ENCODE data around the gene SEC14L5.
A peak's percentile ranks its signal among the peaks of the same experiment; 100 is the strongest.

SEC14L5 gene

DNA sequence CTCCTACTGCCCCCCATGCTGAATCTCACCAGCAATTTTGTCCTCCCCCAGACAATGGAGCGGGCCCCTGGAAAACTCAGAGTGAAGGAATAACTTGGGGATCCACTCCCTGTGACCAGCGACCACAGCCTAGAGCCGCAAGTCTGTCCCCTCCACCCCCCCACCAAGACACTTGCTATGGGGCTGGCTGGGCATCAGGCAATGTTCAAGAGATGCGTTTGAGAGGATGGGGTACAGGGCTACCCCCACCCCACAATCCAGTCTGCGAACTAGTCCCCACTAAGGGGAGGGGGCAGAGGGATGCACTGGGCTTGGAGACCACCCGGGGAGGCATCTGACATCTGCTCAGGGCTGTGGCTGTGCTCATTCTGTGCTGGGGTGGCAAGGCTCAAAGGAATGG lies 23.5 kb upstream of the SEC14L5 start:
- Histone ChIP-seq H3K9ac (ENCODE audit: low read length) (no peak overlapping the region), H3K18ac (ENCODE audit: low read length) (no peak overlapping the region), H3K9me3 (ENCODE audit: insufficient read depth, low read depth, low read length) (peaks cover 3% of the 10 kb centered on the region), H2AK5ac (ENCODE audit: low read length) (no peak overlapping the region), H3K79me1 (ENCODE audit: low read length) (peaks cover 5% of the 10 kb centered on the region), H3K27ac (ENCODE audit: low read depth, low read length) (no peak overlapping the region), H3K4ac (ENCODE audit: low read depth, low read length) (no peak overlapping the region), H4K12ac (ENCODE audit: low read depth, low read length) (no peak overlapping the region), H3K4me3 (ENCODE audit: low read depth, low read length) (no peak overlapping the region), H4K91ac (ENCODE audit: low read depth, low read length) (no peak overlapping the region), H3K27me3 (ENCODE audit: insufficient read depth, low read length) (no peaks in the 10 kb centered on the region), H2BK5ac (ENCODE audit: low read depth, low read length, poor library complexity) (no peak overlapping the region), H2BK12ac (ENCODE audit: low read length) (no peak overlapping the region), H3K23ac (ENCODE audit: low read length) (no peak overlapping the region), H2AFZ (ENCODE audit: insufficient read depth, low read length, poor library complexity) (no peak overlapping the region), H3K4me1 (ENCODE audit: control insufficient read depth in 1 of 2, insufficient read depth in 2 of 2, low read length in 2 of 2) (peaks cover 2 to 10% of the 10 kb centered on the region in 2 experiments), H3K4me2 (ENCODE audit: low read length) (no peak overlapping the region), H4K8ac (ENCODE audit: low read depth, low read length) (no peak overlapping the region), H2BK120ac (ENCODE audit: insufficient read depth, low read length, poor library complexity) (no peak overlapping the region), H3K79me2 (ENCODE audit: control insufficient read depth, insufficient read depth, low read length, poor library complexity) (no peaks in the 10 kb centered on the region), H3K36me3 (ENCODE audit: control insufficient read depth in 1 of 2, insufficient read depth in 2 of 2, low read length in 2 of 2) (no peaks in the 10 kb centered on the region), H3K14ac (ENCODE audit: low read length) (no peak overlapping the region)
- DNase-seq, result no peak
- no CpG with 5 or more reads among the region's 6 CpGs for WGBS (ENCODE audit: extremely low coverage, insufficient coverage, insufficient read length)

DNA sequence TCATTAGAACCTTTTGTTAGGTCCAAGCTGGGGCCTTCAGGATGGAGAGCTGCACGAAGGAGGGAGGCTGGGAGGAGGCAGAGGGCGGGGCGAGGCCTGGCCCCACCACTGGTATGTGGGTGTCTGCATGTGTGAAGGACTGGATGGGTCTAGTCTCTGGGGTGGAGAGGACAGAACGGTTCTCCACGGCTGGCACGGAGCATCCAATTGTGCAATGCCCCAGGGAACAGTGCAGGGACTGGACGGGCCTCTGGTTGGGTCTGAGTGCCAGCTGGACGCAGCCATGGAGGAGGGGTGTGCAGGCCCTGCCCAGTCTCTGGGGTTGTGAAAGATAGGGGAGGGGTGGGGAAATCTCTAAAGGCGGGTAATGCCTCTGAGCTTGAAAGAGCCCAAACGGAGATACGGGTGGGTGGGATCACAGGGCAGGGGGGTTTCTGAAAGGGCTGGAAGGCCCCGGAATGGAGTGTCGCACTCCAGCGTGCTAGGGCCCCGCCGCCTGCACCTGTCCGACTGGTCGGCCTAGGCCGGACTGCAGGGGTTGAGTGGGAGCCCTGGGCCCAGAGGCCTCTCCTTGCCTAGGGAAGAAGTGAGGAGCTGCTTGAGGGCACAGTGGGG lies 22.8 kb upstream of the SEC14L5 start:
- H3K27ac ChIP-seq (ENCODE audit: low read depth, low read length), result no peak overlapping the region
- no peak overlapping the region for H4K91ac ChIP-seq (ENCODE audit: low read depth, low read length)
- no peak for DNase-seq
- H2AFZ ChIP-seq (ENCODE audit: insufficient read depth, low read length, poor library complexity), result no peak overlapping the region
- peaks cover 3% of the 10 kb centered on the region for H3K9me3 ChIP-seq (ENCODE audit: insufficient read depth, low read depth, low read length)
- peak overlapping the region; percentile 61 for H3K4me2 ChIP-seq (ENCODE audit: low read length)
- no peak overlapping the region for H4K8ac ChIP-seq (ENCODE audit: low read depth, low read length)
- no peak overlapping the region for H3K4ac ChIP-seq (ENCODE audit: low read depth, low read length)
- H3K18ac ChIP-seq (ENCODE audit: low read length), result no peak overlapping the region
- WGBS (ENCODE audit: extremely low coverage, insufficient coverage, insufficient read length), result no CpG with 5 or more reads among the region's 19 CpGs
- no peak overlapping the region for H2AK5ac ChIP-seq (ENCODE audit: low read length)
- no peak overlapping the region for H2BK120ac ChIP-seq (ENCODE audit: insufficient read depth, low read length, poor library complexity)
- no peaks in the 10 kb centered on the region for H3K36me3 ChIP-seq (ENCODE audit: control insufficient read depth in 1 of 2, insufficient read depth in 2 of 2, low read length in 2 of 2)
- H3K9ac ChIP-seq (ENCODE audit: low read length), result no peak overlapping the region
- peaks cover 2 to 10% of the 10 kb centered on the region in 2 experiments for H3K4me1 ChIP-seq (ENCODE audit: control insufficient read depth in 1 of 2, insufficient read depth in 2 of 2, low read length in 2 of 2)
- H3K4me3 ChIP-seq (ENCODE audit: low read depth, low read length), result no peak overlapping the region
- no peak overlapping the region for H3K23ac ChIP-seq (ENCODE audit: low read length)
- no peaks in the 10 kb centered on the region for H3K27me3 ChIP-seq (ENCODE audit: insufficient read depth, low read length)
- no peak overlapping the region for H4K12ac ChIP-seq (ENCODE audit: low read depth, low read length)
- H3K79me1 ChIP-seq (ENCODE audit: low read length), result peaks cover 5% of the 10 kb centered on the region
- no peak overlapping the region for H2BK12ac ChIP-seq (ENCODE audit: low read length)
- H2BK5ac ChIP-seq (ENCODE audit: low read depth, low read length, poor library complexity), result no peak overlapping the region
- H3K14ac ChIP-seq (ENCODE audit: low read length), result no peak overlapping the region
- H3K79me2 ChIP-seq (ENCODE audit: control insufficient read depth, insufficient read depth, low read length, poor library complexity), result no peaks in the 10 kb centered on the region

DNA sequence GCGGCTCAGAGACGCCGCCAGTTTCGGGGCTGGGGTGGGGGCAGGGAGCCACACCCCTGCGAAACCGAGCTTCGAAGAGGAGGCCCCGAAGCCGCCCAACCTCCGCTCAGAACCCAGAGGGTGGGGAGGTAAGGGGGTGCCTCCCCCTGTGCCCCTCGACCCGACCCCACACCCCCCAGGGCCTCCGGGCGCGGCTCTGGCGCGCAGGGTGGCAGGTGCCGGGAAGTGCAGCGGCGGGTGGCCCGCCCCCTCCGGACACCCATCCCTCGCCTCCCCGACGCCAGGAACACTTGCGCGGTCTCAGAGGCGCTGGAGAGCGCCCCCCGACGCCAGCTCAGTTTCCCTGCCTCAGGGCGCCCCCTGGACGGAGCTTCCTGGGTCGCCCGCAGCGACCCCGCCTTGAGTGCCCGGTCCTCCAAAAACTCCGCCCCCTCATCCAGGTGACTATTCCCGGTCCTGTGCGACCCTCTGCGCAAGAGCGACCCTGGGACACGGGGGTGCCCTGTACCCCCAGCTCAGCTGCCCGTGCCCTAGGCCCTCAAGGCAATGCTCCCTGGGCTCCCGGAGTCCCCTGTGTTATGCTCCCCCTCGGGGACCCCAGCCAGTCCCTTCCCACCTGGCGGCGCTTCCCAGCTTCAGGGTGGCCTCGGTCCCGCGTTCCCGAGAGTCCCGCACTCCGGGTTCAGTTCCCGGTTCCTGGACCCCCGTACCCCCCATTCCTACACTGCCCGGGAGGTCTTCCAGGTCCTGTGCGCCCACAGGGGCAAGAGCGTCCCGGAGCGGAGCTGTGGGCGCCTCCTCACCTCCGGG lies 21.7 kb upstream of the SEC14L5 start:
- no peaks in the 10 kb centered on the region for H3K27me3 ChIP-seq (ENCODE audit: insufficient read depth, low read length)
- no peaks in the 10 kb centered on the region for H3K36me3 ChIP-seq (ENCODE audit: control insufficient read depth in 1 of 2, insufficient read depth in 2 of 2, low read length in 2 of 2)
- peaks cover 5% of the 10 kb centered on the region for H3K79me1 ChIP-seq (ENCODE audit: low read length)
- peak overlapping the region; percentile 61 for H3K9ac ChIP-seq (ENCODE audit: low read length)
- H3K27ac ChIP-seq (ENCODE audit: low read depth, low read length), result no peak overlapping the region
- H3K79me2 ChIP-seq (ENCODE audit: control insufficient read depth, insufficient read depth, low read length, poor library complexity), result no peaks in the 10 kb centered on the region
- H3K4me3 ChIP-seq (ENCODE audit: low read depth, low read length), result peak overlapping the region; percentile 73
- H3K4ac ChIP-seq (ENCODE audit: low read depth, low read length), result no peak overlapping the region
- DNase-seq, result no peak
- H2AK5ac ChIP-seq (ENCODE audit: low read length), result no peak overlapping the region
- no peak overlapping the region for H2BK12ac ChIP-seq (ENCODE audit: low read length)
- peak overlapping the region; percentile 77 for H4K8ac ChIP-seq (ENCODE audit: low read depth, low read length)
- peak overlapping the region; percentile 61 for H3K4me2 ChIP-seq (ENCODE audit: low read length)
- no peak overlapping the region for H2BK5ac ChIP-seq (ENCODE audit: low read depth, low read length, poor library complexity)
- H2AFZ ChIP-seq (ENCODE audit: insufficient read depth, low read length, poor library complexity), result peak overlapping the region; percentile 65
- H3K14ac ChIP-seq (ENCODE audit: low read length), result peak overlapping the region; percentile 12
- no peaks in the 10 kb centered on the region for H3K9me3 ChIP-seq (ENCODE audit: insufficient read depth, low read depth, low read length)
- H4K12ac ChIP-seq (ENCODE audit: low read depth, low read length), result no peak overlapping the region
- H3K4me1 ChIP-seq (ENCODE audit: control insufficient read depth in 1 of 2, insufficient read depth in 2 of 2, low read length in 2 of 2), result peaks cover 2 to 10% of the 10 kb centered on the region in 2 experiments
- H4K91ac ChIP-seq (ENCODE audit: low read depth, low read length), result no peak overlapping the region
- no CpG with 5 or more reads among the region's 64 CpGs for WGBS (ENCODE audit: extremely low coverage, insufficient coverage, insufficient read length)
- no peak overlapping the region for H3K18ac ChIP-seq (ENCODE audit: low read length)
- H2BK120ac ChIP-seq (ENCODE audit: insufficient read depth, low read length, poor library complexity), result no peak overlapping the region
- H3K23ac ChIP-seq (ENCODE audit: low read length), result no peak overlapping the region

DNA sequence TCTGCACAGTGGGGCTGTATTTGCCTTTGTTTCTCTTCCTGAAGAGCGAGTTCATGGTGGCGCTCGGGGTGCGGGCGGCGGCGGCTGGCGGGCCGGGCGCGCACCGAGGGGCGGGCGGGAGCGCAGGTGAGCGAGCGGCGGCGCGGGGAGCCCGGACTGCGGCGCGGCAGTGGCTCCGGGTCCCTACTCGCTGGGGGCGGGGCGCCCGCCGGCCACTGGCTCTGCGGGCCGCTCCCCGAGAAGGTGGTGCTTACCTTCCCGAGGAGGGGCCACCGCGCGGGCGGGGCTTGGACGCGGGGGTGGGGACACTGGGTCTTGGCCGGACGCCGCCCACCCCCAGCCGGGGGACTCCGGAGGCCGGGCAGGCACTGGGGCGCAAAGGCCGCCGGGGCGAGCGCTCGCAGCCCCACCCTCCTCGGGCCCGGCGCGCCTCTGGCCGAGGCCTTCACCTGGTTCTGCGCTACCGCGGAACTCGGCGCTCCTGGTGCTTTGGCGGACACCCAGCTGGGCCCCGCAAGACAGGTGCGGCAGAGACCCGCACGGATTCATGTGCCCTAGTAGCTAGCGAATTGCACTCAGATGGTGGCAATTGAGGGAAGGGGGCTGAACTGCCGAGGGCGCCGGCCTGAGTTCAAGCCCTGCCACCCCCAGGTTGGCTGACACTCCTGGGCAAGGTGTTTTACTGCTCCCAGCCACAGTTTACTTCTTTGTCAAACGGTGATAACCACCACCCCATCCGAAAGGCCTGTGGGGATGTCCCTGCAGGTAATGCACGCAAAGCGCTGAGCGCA lies 20.9 kb upstream of the SEC14L5 start, which contains the start of gene PPL:
Gene PPL (minus strand): TSS at position 158 of the 791 bp plus-strand sequence. CDS start 103 bp downstream, at position 55.
- WGBS (ENCODE audit: extremely low coverage, insufficient coverage, insufficient read length), result no CpG with 5 or more reads among the region's 76 CpGs
- Histone ChIP-seq H2AK5ac (ENCODE audit: low read length) (no peak within 1 kb of the TSS), H2BK12ac (ENCODE audit: low read length) (no peak within 1 kb of the TSS), H3K79me2 (ENCODE audit: control insufficient read depth, insufficient read depth, low read length, poor library complexity) (no peaks in the 10 kb centered on the region), H3K27me3 (ENCODE audit: insufficient read depth, low read length) (no peaks in the 10 kb centered on the region), H3K4ac (ENCODE audit: low read depth, low read length) (no peak within 1 kb of the TSS), H4K8ac (ENCODE audit: low read depth, low read length) (peak within 1 kb of the TSS; percentile 95), H3K9ac (ENCODE audit: low read length) (peak within 1 kb of the TSS; percentile 61), H4K12ac (ENCODE audit: low read depth, low read length) (peak within 1 kb of the TSS; percentile 93), H3K79me1 (ENCODE audit: low read length) (peaks cover 5% of the 10 kb centered on the region), H3K4me3 (ENCODE audit: low read depth, low read length) (peak within 1 kb of the TSS; percentile 73), H3K4me1 (ENCODE audit: control insufficient read depth in 1 of 2, insufficient read depth in 2 of 2, low read length in 2 of 2) (peaks cover 2 to 10% of the 10 kb centered on the region in 2 experiments), H2BK120ac (ENCODE audit: insufficient read depth, low read length, poor library complexity) (peak within 1 kb of the TSS; percentile 46), H3K9me3 (ENCODE audit: insufficient read depth, low read depth, low read length) (no peaks in the 10 kb centered on the region), H3K23ac (ENCODE audit: low read length) (no peak within 1 kb of the TSS), H4K91ac (ENCODE audit: low read depth, low read length) (peak within 1 kb of the TSS; percentile 56), H2AFZ (ENCODE audit: insufficient read depth, low read length, poor library complexity) (peak within 1 kb of the TSS; percentile 65), H3K27ac (ENCODE audit: low read depth, low read length) (no peak within 1 kb of the TSS), H3K18ac (ENCODE audit: low read length) (peak within 1 kb of the TSS; percentile 81), H3K36me3 (ENCODE audit: control insufficient read depth in 1 of 2, insufficient read depth in 2 of 2, low read length in 2 of 2) (no peaks in the 10 kb centered on the region), H3K14ac (ENCODE audit: low read length) (peak within 1 kb of the TSS; percentile 54), H3K4me2 (ENCODE audit: low read length) (peak within 1 kb of the TSS; percentile 61), H2BK5ac (ENCODE audit: low read depth, low read length, poor library complexity) (no peak within 1 kb of the TSS)
- DNase-seq, result peak; percentile 68 to 77
